Left lung (tissue), 14 donors: ENCODE results near the gene RWDD2A. TPM values are rescaled to one million over a fixed set of nuclear protein-coding genes. Genes with fewer than 3 reads are reported as not detected.
A peak's percentile ranks its signal among the peaks of the same experiment; 100 is the strongest.

ENCODE experiments used
- ATAC-seq: fragments of 200-7000 bp; cut with Tn5 transposase; one replicate; pipeline ENCODE4 v1.9.1; 2020; ENCODE audit warnings: moderate library complexity
- DNase-seq, 4 donors: peaks; one replicate each; pipeline ENCODE4 v3.0.0-alpha.2; 2013 to 2020
- H3K27ac ChIP-seq, 2 donors: fragments of 200-600 bp; sonication (generic) in 1 of 2; one replicate each; pipeline versions ENCODE4 v1.5.0 to v1.8.0; 2020 to 2021
- H3K27me3 ChIP-seq, 2 donors: fragments of 200-600 bp; sonication (generic) in 1 of 2; one replicate each; pipeline versions ENCODE4 v1.5.0 to v1.8.0; 2020 to 2021
- H3K36me3 ChIP-seq, 2 donors: fragments of 200-600 bp; sonication (generic) in 1 of 2; one replicate each; pipeline versions ENCODE4 v1.5.0 to v1.8.0; 2020 to 2021
- H3K4me1 ChIP-seq, 2 donors: fragments of 200-600 bp; one replicate each; pipeline ENCODE4 v1.8.0; 2021
- H3K4me3 ChIP-seq, 2 donors: fragments of 200-600 bp; sonication (generic) in 1 of 2; one replicate each; pipeline versions ENCODE4 v1.5.0 to v1.8.0; 2020 to 2021; ENCODE audit warnings: mild to moderate bottlenecking in 1 of 2
- H3K9me3 ChIP-seq, 2 donors: fragments of 200-600 bp; sonication (generic) in 1 of 2; one replicate each; pipeline versions ENCODE4 v1.5.0 to v1.8.0; 2020 to 2021
- CTCF ChIP-seq, 2 donors: fragments of 200-600 bp; sonication (generic) in 1 of 2; IDR thresholded peaks; one replicate each; pipeline versions ENCODE4 v1.5.0 to v1.8.0; 2021; ENCODE audit warnings: antibody characterized with exemption in 2 of 2
- intact Hi-C, 2 donors: fragments of 100-400 bp; cut with DNase I; formaldehyde crosslinking; loops; one replicate each; pipeline versions ENCODE4 v1.11.2 to v1.14.2; 2022
- long read RNA-seq, 12 donors: library from polyadenylated mRNA in 2 of 12; unstranded in 2 of 12; transcript quantifications; one replicate each; pipeline ENCODE4 v2.0.0 and lab custom pipeline, GENCODE V29; 2019 to 2026
- polyA plus RNA-seq, 6 donors: library from polyadenylated mRNA; unstranded; fragments of 120-200 nt; gene quantifications; one replicate each; pipeline ENCODE4 v1.2.1, GENCODE V29; 2013; ENCODE audit not compliant: insufficient read length in 6 of 6
- total RNA-seq, 2 donors: library from RNA; stranded (reverse); fragmentation: NEBNext Ultra II Directional; extraction: Animal tissue kit (Norgen Biotek cat#: 25700); gene quantifications; one replicate each; pipeline ENCODE4 v1.2.1, GENCODE V29; 2021
- donor health status: DM: no; HTN: yes; CAD: no.
- donor health status: DM: no; HTN: no; CAD: no.

The RWDD2A gene
- total RNA-seq (1 to 10 TPM; 2.5 to 3.8 TPM), polyA plus RNA-seq (1 to 10 TPM; 4.8 to 5.9 (median 5.3) TPM)
- long read RNA-seq, donor 1, partial matches to known transcripts: 0 of 1 reads
- long read RNA-seq, donor 1, other reads (novel, unspliced or antisense): 0 of 1 reads
- long read RNA-seq, donor 2, partial matches to known transcripts: 0 of 3 reads
- long read RNA-seq, donor 2, other reads (novel, unspliced or antisense): 0 of 3 reads
- long read RNA-seq, donor 3, partial matches to known transcripts: 0 of 2 reads
- long read RNA-seq, donor 3, other reads (novel, unspliced or antisense): 0 of 2 reads
- long read RNA-seq, donor 4, partial matches to known transcripts: 1 of 4 reads
- long read RNA-seq, donor 4, other reads (novel, unspliced or antisense): 0 of 4 reads
- long read RNA-seq, donor 5, partial matches to known transcripts: 0 of 1 reads
- long read RNA-seq, donor 5, other reads (novel, unspliced or antisense): 0 of 1 reads
- long read RNA-seq, donor 6, partial matches to known transcripts: 0 of 4 reads
- long read RNA-seq, donor 6, other reads (novel, unspliced or antisense): 0 of 4 reads
- long read RNA-seq, donor 7, partial matches to known transcripts: 0 of 1 reads
- long read RNA-seq, donor 7, other reads (novel, unspliced or antisense): 0 of 1 reads
- long read RNA-seq, donor 8, partial matches to known transcripts: 0 of 2 reads
- long read RNA-seq, donor 8, other reads (novel, unspliced or antisense): 0 of 2 reads
- long read RNA-seq, donor 9: 0 reads
- long read RNA-seq, donor 10, partial matches to known transcripts: 0 of 2 reads
- long read RNA-seq, donor 10, other reads (novel, unspliced or antisense): 2 of 2 reads
- long read RNA-seq, donor 11, transcript RWDD2A-201 (3 exons, 3,744 nt): major isoform, 12 of 12 reads
- long read RNA-seq, donor 11, partial matches to known transcripts: 0 of 12 reads
- long read RNA-seq, donor 11, other reads (novel, unspliced or antisense): 0 of 12 reads
- long read RNA-seq, donor 12, partial matches to known transcripts: 0 of 2 reads
- long read RNA-seq, donor 12, other reads (novel, unspliced or antisense): 0 of 2 reads

- peaks cover 0 to 2% of the 10 kb centered on the region in 2 donors for H3K36me3 ChIP-seq
- H3K4me1 ChIP-seq: peaks cover 0 to 28% of the 10 kb centered on the region in 2 donors
- H3K27me3 ChIP-seq: peaks cover 0 to 8% of the 10 kb centered on the region in 2 donors
- TF ChIP-seq CTCF (IDR thresholded peaks at IDR 0.05): no peak
- ATAC-seq (peak; percentile 98), DNase-seq (peak; percentile 89 to 97 (median 93))
- no peaks in the 10 kb centered on the region for H3K9me3 ChIP-seq
- H3K27ac ChIP-seq: peak within 1 kb of the TSS; percentile 81 to 92
- intact Hi-C loops: no loop called here
- H3K4me3 ChIP-seq: peak within 1 kb of the TSS; percentile 88 to 95
Observed at GRCh38 chr6:83192871-83193746, at the start of gene RWDD2A, which contains the start of gene PGM3. Gene RWDD2A (plus strand): TSS chr6:83193357. CDS start chr6:83194452, 1,095 bp downstream. Gene PGM3 (minus strand): TSS chr6:83193265. CDS start chr6:83191012, 2,253 bp downstream.

GRCh38 chr6:83151114-83151513, 42.0 kb upstream of the RWDD2A start:
- intact Hi-C loops: no loop called here
- peaks cover 0 to 62% of the 10 kb centered on the region in 2 donors for H3K36me3 ChIP-seq

GRCh38 chr6:83152913-83153312, 40.2 kb upstream of the RWDD2A start:
- Histone ChIP-seq H3K4me3 (no peak overlapping the region), H3K9me3 (no peaks in the 10 kb centered on the region), H3K36me3 (peaks cover 0 to 72% of the 10 kb centered on the region in 2 donors), H3K4me1 (no peaks in the 10 kb centered on the region), H3K27me3 (no peaks in the 10 kb centered on the region), H3K27ac (no peak overlapping the region)
- intact Hi-C loops: no loop called here
- no peak for ATAC-seq
- DNase-seq: no peak
- TF ChIP-seq CTCF (IDR thresholded peaks at IDR 0.05): no peak

More at GRCh38 chr6:83151114-83151513, 42.0 kb upstream of the RWDD2A start:
- H3K27me3 ChIP-seq: no peaks in the 10 kb centered on the region
- DNase-seq (no peak), ATAC-seq (no peak)
- H3K27ac ChIP-seq: no peak overlapping the region
- no peaks in the 10 kb centered on the region for H3K9me3 ChIP-seq
- no peaks in the 10 kb centered on the region for H3K4me1 ChIP-seq
- no peak overlapping the region for H3K4me3 ChIP-seq
- no peak for TF ChIP-seq CTCF (IDR thresholded peaks at IDR 0.05)

GRCh38 chr6:83153883-83154521, 39.2 kb upstream of the RWDD2A start:
- no peak for TF ChIP-seq CTCF (IDR thresholded peaks at IDR 0.05)
- peaks cover 0 to 77% of the 10 kb centered on the region in 2 donors for H3K36me3 ChIP-seq
- no peak for ATAC-seq
- H3K9me3 ChIP-seq: no peaks in the 10 kb centered on the region
- intact Hi-C loops: no loop called here
- no peaks in the 10 kb centered on the region for H3K4me1 ChIP-seq
- H3K27me3 ChIP-seq: no peaks in the 10 kb centered on the region
- DNase-seq: no peak
- H3K4me3 ChIP-seq: no peak overlapping the region
- H3K27ac ChIP-seq: no peak overlapping the region
